ENCODE measurements around the gene DDN.

Gene DDN

DNA sequence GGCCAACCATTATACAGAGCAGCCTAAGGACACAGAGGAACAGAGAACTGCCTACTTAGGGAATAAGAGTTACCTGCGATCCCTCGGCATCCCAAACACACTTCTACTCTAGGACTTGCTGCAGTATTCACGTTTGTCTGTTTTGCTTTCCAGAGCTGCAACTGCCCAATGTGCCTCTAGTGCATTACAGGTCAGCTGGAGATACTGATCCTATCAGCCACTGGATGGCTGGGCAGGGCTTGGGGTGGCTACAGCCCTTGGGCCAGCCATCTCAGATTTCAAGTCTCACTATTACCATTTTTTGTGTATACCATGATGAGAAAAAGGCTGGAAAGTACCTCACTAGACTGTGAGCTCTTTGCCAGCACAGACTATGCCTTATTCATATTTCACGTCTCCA, 46.5 kb downstream of the DDN start:
- no peaks in the 10 kb centered on the region for H3K27me3 ChIP-seq (ENCODE audit: control insufficient read depth, insufficient read depth, low read length)
- H3K9me3 ChIP-seq (ENCODE audit: control insufficient read depth, low read depth, low read length) = no peaks in the 10 kb centered on the region
- no peak overlapping the region for H3K9ac ChIP-seq (ENCODE audit: low read length)
- H3K36me3 ChIP-seq (ENCODE audit: control insufficient read depth, low read depth, low read length) = peaks cover 43% of the 10 kb centered on the region
- H3K27ac ChIP-seq (ENCODE audit: low read length) = no peak overlapping the region
- H3K4me1 ChIP-seq (ENCODE audit: control insufficient read depth, low read depth, low read length) = peaks cover 13% of the 10 kb centered on the region
- no peak overlapping the region for H3K4me3 ChIP-seq (ENCODE audit: low read length)

DNA sequence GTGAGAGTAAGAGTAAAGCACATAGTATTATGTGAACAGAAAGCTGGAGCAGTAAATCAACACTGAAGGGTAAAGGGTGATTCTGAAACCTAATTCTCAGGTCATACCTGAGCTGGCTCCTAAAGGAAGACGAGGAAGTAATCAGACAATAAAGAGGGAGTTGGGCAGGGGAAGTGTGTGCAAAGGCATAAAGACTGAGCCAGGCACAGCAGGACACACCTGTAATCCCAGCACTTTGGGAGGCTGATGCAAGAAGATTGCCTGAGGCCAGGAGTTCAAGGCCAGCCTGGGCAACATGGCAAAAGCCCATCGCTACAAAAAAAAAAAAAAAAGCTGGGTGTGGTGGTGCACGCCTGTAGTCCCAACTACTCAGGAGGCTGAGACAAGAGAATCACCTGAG, 51.4 kb downstream of the DDN start:
- Histone ChIP-seq H3K27me3 (ENCODE audit: control insufficient read depth, insufficient read depth, low read length) (no peaks in the 10 kb centered on the region), H3K36me3 (ENCODE audit: control insufficient read depth, low read depth, low read length) (peaks cover 24% of the 10 kb centered on the region), H3K4me3 (ENCODE audit: low read length) (no peak overlapping the region), H3K9me3 (ENCODE audit: control insufficient read depth, low read depth, low read length) (no peaks in the 10 kb centered on the region), H3K4me1 (ENCODE audit: control insufficient read depth, low read depth, low read length) (no peaks in the 10 kb centered on the region), H3K9ac (ENCODE audit: low read length) (no peak overlapping the region), H3K27ac (ENCODE audit: low read length) (no peak overlapping the region)

DNA sequence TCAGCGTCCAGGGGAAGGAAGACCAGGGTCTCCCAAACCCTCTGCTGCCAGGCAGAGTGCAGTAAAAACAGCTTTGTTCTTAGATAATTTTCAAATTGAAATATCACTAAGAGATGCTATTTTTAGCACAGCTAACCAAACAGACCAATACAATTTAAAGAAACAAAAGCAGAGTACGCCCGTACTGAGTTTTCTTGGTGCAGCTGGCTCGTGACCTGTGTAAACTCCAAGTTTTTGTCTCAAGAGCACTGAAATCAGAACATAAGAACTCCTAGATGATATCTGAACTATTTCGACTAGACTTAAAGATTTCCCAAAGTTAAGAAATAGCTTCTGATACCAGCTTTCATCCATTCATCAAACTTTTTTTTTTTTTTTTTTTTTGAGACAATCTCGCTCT, 52.2 kb downstream of the DDN start:
- H3K4me1 ChIP-seq (ENCODE audit: control insufficient read depth, low read depth, low read length) = no peaks in the 10 kb centered on the region
- H3K36me3 ChIP-seq (ENCODE audit: control insufficient read depth, low read depth, low read length) = peaks cover 17% of the 10 kb centered on the region
- H3K4me3 ChIP-seq (ENCODE audit: low read length) = no peak overlapping the region
- no peak overlapping the region for H3K9ac ChIP-seq (ENCODE audit: low read length)
- no peaks in the 10 kb centered on the region for H3K27me3 ChIP-seq (ENCODE audit: control insufficient read depth, insufficient read depth, low read length)
- H3K27ac ChIP-seq (ENCODE audit: low read length) = no peak overlapping the region
- no peaks in the 10 kb centered on the region for H3K9me3 ChIP-seq (ENCODE audit: control insufficient read depth, low read depth, low read length)

DNA sequence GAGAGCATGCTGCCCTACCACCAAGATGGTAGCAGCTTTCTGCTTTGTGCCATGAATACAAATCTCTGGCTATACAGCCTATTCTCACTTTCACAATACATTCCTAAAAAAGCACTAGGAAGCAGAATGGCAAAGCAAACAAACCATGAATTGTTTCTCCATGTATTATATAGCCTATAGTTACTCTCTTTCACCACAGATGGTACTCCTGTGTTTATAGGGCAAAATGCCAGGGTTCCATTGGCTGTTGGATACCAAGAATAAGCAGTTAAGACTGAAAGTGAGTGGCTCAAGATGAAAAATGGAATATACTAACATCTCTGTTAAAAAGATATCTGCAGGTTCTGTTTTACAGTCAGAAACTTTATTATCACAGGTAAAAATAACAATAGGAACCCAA, 53.0 kb downstream of the DDN start:
- H3K4me1 ChIP-seq (ENCODE audit: control insufficient read depth, low read depth, low read length) = no peaks in the 10 kb centered on the region
- no peak overlapping the region for H3K9ac ChIP-seq (ENCODE audit: low read length)
- no peak overlapping the region for H3K27ac ChIP-seq (ENCODE audit: low read length)

More for the DNA sequence above, 53.0 kb downstream of the DDN start:
- no peak overlapping the region for H3K4me3 ChIP-seq (ENCODE audit: low read length)
- peaks cover 17% of the 10 kb centered on the region for H3K36me3 ChIP-seq (ENCODE audit: control insufficient read depth, low read depth, low read length)
- no peaks in the 10 kb centered on the region for H3K9me3 ChIP-seq (ENCODE audit: control insufficient read depth, low read depth, low read length)
- H3K27me3 ChIP-seq (ENCODE audit: control insufficient read depth, insufficient read depth, low read length) = no peaks in the 10 kb centered on the region

Measured in iPS-18a (cell line).